Amniotic epithelial cell (primary cell): ENCODE results near the gene CLIP4.

Source experiments
- DNase-seq: peaks from one replicate; pipeline ENCODE4 v3.0.0-alpha.2; 2010; ENCODE audit warnings: low read depth

CLIP4 gene

GRCh38 chr2:29139152-29139551, 23.9 kb downstream of the CLIP4 start:
- DNase-seq, result peak; percentile 45

GRCh38 chr2:29139731-29140130, 24.5 kb downstream of the CLIP4 start:
- DNase-seq, result no peak

- DNase-seq, result no peak
Observed at GRCh38 chr2:29143657-29144056, 28.4 kb downstream of the CLIP4 start.

- DNase-seq, result no peak
Observed at GRCh38 chr2:29146197-29146596, 31.0 kb downstream of the CLIP4 start.

- DNase-seq, result no peak
Observed at GRCh38 chr2:29147963-29148362, 32.7 kb downstream of the CLIP4 start.

- no peak for DNase-seq
Observed at GRCh38 chr2:29154610-29155009, 39.4 kb downstream of the CLIP4 start.

GRCh38 chr2:29155578-29155977, 40.4 kb downstream of the CLIP4 start:
- peak; percentile 12 for DNase-seq

- DNase-seq, result no peak
Observed at GRCh38 chr2:29157131-29157530, 41.9 kb downstream of the CLIP4 start.

GRCh38 chr2:29159125-29159524, 43.9 kb downstream of the CLIP4 start:
- DNase-seq, result no peak

GRCh38 chr2:29160184-29160583, 45.0 kb downstream of the CLIP4 start:
- DNase-seq, result no peak

- DNase-seq, result no peak
Observed at GRCh38 chr2:29162204-29162928, 47.2 kb downstream of the CLIP4 start.

- DNase-seq, result no peak
Observed at GRCh38 chr2:29164091-29164846, 49.1 kb downstream of the CLIP4 start.

- DNase-seq, result peak; percentile 83
Observed at GRCh38 chr2:29165362-29166241, 50.4 kb downstream of the CLIP4 start.

- peak; percentile 53 for DNase-seq
Observed at GRCh38 chr2:29166242-29167039, 51.2 kb downstream of the CLIP4 start.

GRCh38 chr2:29174937-29175336, 59.7 kb downstream of the CLIP4 start:
- no peak for DNase-seq

GRCh38 chr2:29175338-29175737, 60.1 kb downstream of the CLIP4 start:
- no peak for DNase-seq

GRCh38 chr2:29182334-29182733, 67.1 kb downstream of the CLIP4 start:
- no peak for DNase-seq

- DNase-seq, result no peak
Observed at GRCh38 chr2:29182920-29183319, 67.7 kb downstream of the CLIP4 start.

- DNase-seq, result no peak
Observed at GRCh38 chr2:29184531-29184930, 69.3 kb downstream of the CLIP4 start.

GRCh38 chr2:29186817-29187216, 71.6 kb downstream of the CLIP4 start:
- DNase-seq, result no peak

GRCh38 chr2:29187926-29188325, 72.7 kb downstream of the CLIP4 start:
- DNase-seq, result peak; percentile 35

GRCh38 chr2:29189052-29189451, 73.8 kb downstream of the CLIP4 start:
- no peak for DNase-seq
